NCI-H2081 (cell line): ENCODE measurements around the gene PCDHGA10.
"Not testable (repeated sequence)": the region's sequence is repeated elsewhere in the genome, so short reads cannot be mapped to it uniquely, and the experiment has no call there.

Experiments used
- DNase-seq, 2 experiments: peaks; one replicate each; lab custom pipeline; 2025; lab: John Stamatoyannopoulos, UW

Gene PCDHGA10

GRCh38 chr5:141420855-141421488 lies 8.2 kb downstream of the PCDHGA10 start, which contains the start of gene PCDHGA11:
Gene PCDHGA11, plus strand, starts transcription at chr5:141421051. Its CDS starts 177 bp downstream, at chr5:141421228.
- no peak for DNase-seq

- DNase-seq, result no peak
Measured at GRCh38 chr5:141421489-141421855, 8.7 kb downstream of the PCDHGA10 start.

GRCh38 chr5:141422742-141423291 lies 10.0 kb downstream of the PCDHGA10 start:
- no peak for DNase-seq

GRCh38 chr5:141427783-141428426 lies 15.1 kb downstream of the PCDHGA10 start:
- DNase-seq, result no peak

GRCh38 chr5:141430332-141431113 lies 17.7 kb downstream of the PCDHGA10 start, which contains the start of gene PCDHGA12:
Gene PCDHGA12, plus strand, starts transcription at chr5:141430507. Its CDS starts 253 bp downstream, at chr5:141430760.
- DNase-seq, result no peak

- DNase-seq, result no peak
Measured at GRCh38 chr5:141431286-141431685, 18.5 kb downstream of the PCDHGA10 start.

- DNase-seq, result not testable (repeated sequence)
Measured at GRCh38 chr5:141432308-141432707, 19.5 kb downstream of the PCDHGA10 start.

GRCh38 chr5:141432726-141433125 lies 19.9 kb downstream of the PCDHGA10 start:
- DNase-seq, result not testable (repeated sequence)

- DNase-seq, result no peak
Measured at GRCh38 chr5:141434006-141434405, 21.2 kb downstream of the PCDHGA10 start.

- no peak for DNase-seq
Measured at GRCh38 chr5:141437221-141437620, 24.4 kb downstream of the PCDHGA10 start.

GRCh38 chr5:141439411-141440141 lies 26.8 kb downstream of the PCDHGA10 start:
- DNase-seq, result no peak

- DNase-seq, result no peak
Measured at GRCh38 chr5:141440341-141440740, 27.6 kb downstream of the PCDHGA10 start.

- no peak for DNase-seq
Measured at GRCh38 chr5:141441571-141442170, 28.9 kb downstream of the PCDHGA10 start.

GRCh38 chr5:141465351-141465750 lies 52.6 kb downstream of the PCDHGA10 start:
- no peak for DNase-seq
